Measurements from ENCODE around the gene MRPL33. TPM values are rescaled to one million over a fixed set of nuclear protein-coding genes. Genes with fewer than 3 reads are reported as not detected.

Gene MRPL33
- total RNA-seq, 1 donor from 2014 or later: 48.3 TPM

DNA sequence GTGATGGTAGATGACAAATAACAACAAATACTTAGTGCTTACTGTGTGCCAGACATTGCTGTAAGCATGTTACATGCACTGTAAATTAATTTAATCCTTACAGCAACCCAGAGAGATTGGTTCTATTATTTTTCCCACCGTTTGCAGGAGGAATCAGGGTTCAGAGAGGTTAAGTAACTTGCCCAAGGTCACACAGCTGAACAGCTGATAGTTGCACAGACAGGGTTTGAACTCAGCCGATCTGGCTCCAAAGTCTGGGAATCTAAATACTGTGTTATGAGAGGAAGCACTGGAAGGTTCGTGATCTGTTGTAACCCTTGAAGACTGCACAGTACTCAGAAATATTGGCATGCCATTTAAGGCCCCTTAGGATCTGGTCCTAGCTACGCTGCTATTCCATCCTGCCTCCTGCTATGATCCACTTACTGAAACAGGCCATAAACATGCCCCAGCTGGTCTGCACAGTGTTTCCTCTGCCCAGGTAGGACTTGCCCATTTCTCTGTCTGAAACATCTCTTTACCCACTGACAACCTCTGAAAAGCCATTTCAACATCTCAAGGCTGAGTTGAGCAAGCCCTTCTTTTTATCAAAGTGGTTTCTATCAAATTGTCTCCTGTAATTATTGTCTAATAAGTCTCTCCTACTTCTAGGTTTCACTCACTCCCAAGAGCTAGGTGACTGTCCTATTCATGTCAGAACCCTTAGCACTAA is 40.4 kb upstream of the MRPL33 start:
- no peak for DNase-seq (ENCODE audit: low spot score in 2 of 2, unreplicated experiment in 2 of 2)
- Mint-ChIP-seq H3K4me1 (peaks cover 10% of the 10 kb centered on the region), H3K9me3 (no peaks in the 10 kb centered on the region), H3K4me3 (no peak overlapping the region), H3K27me3 (ENCODE audit: low read depth) (no peaks in the 10 kb centered on the region), H3K36me3 (no peaks in the 10 kb centered on the region), H3K27ac (no peak overlapping the region)
- TF ChIP-seq, protein P1, sequence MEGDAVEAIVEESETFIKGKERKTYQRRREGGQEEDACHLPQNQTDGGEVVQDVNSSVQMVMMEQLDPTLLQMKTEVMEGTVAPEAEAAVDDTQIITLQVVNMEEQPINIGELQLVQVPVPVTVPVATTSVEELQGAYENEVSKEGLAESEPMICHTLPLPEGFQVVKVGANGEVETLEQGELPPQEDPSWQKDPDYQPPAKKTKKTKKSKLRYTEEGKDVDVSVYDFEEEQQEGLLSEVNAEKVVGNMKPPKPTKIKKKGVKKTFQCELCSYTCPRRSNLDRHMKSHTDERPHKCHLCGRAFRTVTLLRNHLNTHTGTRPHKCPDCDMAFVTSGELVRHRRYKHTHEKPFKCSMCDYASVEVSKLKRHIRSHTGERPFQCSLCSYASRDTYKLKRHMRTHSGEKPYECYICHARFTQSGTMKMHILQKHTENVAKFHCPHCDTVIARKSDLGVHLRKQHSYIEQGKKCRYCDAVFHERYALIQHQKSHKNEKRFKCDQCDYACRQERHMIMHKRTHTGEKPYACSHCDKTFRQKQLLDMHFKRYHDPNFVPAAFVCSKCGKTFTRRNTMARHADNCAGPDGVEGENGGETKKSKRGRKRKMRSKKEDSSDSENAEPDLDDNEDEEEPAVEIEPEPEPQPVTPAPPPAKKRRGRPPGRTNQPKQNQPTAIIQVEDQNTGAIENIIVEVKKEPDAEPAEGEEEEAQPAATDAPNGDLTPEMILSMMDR (IDR thresholded peaks at IDR 0.05; ENCODE audit: unreplicated experiment): no peak

DNA sequence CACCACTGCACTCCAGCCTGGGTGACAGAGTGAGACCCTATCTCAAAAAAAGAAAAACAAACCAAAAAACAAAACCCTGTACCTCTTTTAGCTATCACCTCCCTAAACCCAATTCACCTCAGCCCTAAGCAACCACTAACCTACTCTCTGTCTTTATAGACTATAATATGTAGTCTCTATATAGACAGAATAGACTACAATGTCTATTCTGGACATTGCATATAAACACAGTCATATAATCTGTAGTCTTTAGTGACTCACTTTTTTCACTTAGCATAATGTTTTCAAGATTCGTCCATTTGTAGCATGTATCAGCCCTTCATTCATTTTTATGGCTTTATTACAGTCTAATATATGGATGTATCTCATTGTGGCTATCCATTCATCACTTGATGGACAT is 37.2 kb upstream of the MRPL33 start:
- Mint-ChIP-seq H3K9me3 (peaks cover 3% of the 10 kb centered on the region), H3K27me3 (ENCODE audit: low read depth) (no peaks in the 10 kb centered on the region), H3K27ac (no peak overlapping the region), H3K4me3 (peak overlapping the region; percentile 12), H3K4me1 (peaks cover 11% of the 10 kb centered on the region), H3K36me3 (no peaks in the 10 kb centered on the region)
- TF ChIP-seq, protein P1 (IDR thresholded peaks at IDR 0.05; ENCODE audit: unreplicated experiment): no peak
- DNase-seq (ENCODE audit: low spot score in 2 of 2, unreplicated experiment in 2 of 2): no peak

GRCh38 chr2:27735263-27735904 is 36.1 kb upstream of the MRPL33 start:
- Mint-ChIP-seq H3K36me3 (no peaks in the 10 kb centered on the region), H3K27ac (peak overlapping the region; percentile 17), H3K9me3 (peaks cover 3% of the 10 kb centered on the region), H3K4me3 (peak overlapping the region; percentile 50), H3K4me1 (peaks cover 11% of the 10 kb centered on the region), H3K27me3 (ENCODE audit: low read depth) (no peaks in the 10 kb centered on the region)
- TF ChIP-seq, protein P1 (IDR thresholded peaks at IDR 0.05; ENCODE audit: unreplicated experiment): no peak
- DNase-seq (ENCODE audit: low spot score in 2 of 2, unreplicated experiment in 2 of 2): peak; percentile 41 to 59

GRCh38 chr2:27736031-27736889 is 35.3 kb upstream of the MRPL33 start:
- peaks cover 11% of the 10 kb centered on the region for H3K4me1 Mint-ChIP-seq
- no peak for DNase-seq (ENCODE audit: low spot score in 2 of 2, unreplicated experiment in 2 of 2)
- H3K4me3 Mint-ChIP-seq: peak overlapping the region; percentile 36
- TF ChIP-seq, protein P1 (IDR thresholded peaks at IDR 0.05; ENCODE audit: unreplicated experiment): no peak
- no peaks in the 10 kb centered on the region for H3K36me3 Mint-ChIP-seq
- H3K27ac Mint-ChIP-seq: peak overlapping the region; percentile 12
- peaks cover 9% of the 10 kb centered on the region for H3K9me3 Mint-ChIP-seq
- no peaks in the 10 kb centered on the region for H3K27me3 Mint-ChIP-seq (ENCODE audit: low read depth)

DNA sequence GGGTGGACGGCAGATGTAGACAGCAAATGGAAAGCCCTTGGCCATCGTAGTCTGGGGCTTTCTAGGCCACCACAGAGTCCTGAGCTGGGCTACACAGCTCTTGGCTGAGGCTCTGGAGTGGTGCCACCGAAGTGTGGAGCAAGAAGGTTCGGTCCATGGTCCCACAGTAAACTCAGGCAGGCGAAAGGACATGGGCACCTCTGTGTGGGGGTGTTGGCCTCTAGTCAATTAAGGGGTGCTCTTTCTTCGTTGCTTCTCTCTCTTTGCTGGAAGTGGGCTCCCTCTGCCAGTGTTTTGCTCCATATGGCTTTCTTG is 34.7 kb upstream of the MRPL33 start:
- TF ChIP-seq, protein P1 (IDR thresholded peaks at IDR 0.05; ENCODE audit: unreplicated experiment): no peak
- Mint-ChIP-seq H3K9me3 (peaks cover 10% of the 10 kb centered on the region), H3K4me1 (peaks cover 11% of the 10 kb centered on the region), H3K4me3 (no peak overlapping the region), H3K27me3 (ENCODE audit: low read depth) (no peaks in the 10 kb centered on the region), H3K27ac (no peak overlapping the region), H3K36me3 (no peaks in the 10 kb centered on the region)
- DNase-seq (ENCODE audit: low spot score in 2 of 2, unreplicated experiment in 2 of 2): no peak
